ENCODE data around the gene OAT.

DNA sequence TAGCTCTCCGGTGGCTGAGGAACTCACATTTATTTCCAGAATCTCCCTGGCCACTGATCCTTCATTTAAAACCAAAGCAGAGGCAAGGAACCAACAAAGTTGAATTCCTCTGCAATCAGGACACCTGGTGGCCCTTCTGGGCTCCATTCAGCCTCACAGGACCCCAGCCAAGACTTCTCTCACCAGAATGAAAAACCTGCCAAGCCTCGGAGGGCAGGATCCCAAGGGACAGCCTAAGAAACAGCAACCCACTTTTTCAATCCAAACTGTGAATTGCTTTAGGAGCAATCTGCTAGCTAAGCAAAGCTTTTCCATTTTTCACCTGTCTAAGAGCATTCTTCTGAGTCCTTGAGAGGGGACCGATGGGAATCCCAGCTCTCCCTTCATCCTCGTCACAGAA lies 34.6 kb downstream of the OAT start:
- TF ChIP-seq, protein P1, sequence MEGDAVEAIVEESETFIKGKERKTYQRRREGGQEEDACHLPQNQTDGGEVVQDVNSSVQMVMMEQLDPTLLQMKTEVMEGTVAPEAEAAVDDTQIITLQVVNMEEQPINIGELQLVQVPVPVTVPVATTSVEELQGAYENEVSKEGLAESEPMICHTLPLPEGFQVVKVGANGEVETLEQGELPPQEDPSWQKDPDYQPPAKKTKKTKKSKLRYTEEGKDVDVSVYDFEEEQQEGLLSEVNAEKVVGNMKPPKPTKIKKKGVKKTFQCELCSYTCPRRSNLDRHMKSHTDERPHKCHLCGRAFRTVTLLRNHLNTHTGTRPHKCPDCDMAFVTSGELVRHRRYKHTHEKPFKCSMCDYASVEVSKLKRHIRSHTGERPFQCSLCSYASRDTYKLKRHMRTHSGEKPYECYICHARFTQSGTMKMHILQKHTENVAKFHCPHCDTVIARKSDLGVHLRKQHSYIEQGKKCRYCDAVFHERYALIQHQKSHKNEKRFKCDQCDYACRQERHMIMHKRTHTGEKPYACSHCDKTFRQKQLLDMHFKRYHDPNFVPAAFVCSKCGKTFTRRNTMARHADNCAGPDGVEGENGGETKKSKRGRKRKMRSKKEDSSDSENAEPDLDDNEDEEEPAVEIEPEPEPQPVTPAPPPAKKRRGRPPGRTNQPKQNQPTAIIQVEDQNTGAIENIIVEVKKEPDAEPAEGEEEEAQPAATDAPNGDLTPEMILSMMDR (IDR thresholded peaks at IDR 0.05): peak; percentile 8
- TF ChIP-seq EZH2phosphoT487 (IDR thresholded peaks at IDR 0.05): no peak
